SJCRH30 (cell line): ENCODE data around the gene FREM1. TPM values are rescaled to one million over a fixed set of nuclear protein-coding genes. Genes with fewer than 3 reads are reported as not detected.

Experiments
- DNase-seq, 2 experiments: peaks; one replicate each; pipeline ENCODE4 v3.0.0-alpha.2; 2015 to 2020
- H3K27ac ChIP-seq: fragments of 250-450 bp; sonication (Bioruptor Pico); 2 replicates; pipeline ENCODE4 v1.5.1; 2020; ENCODE audit warnings: mild to moderate bottlenecking, moderate library complexity
- H3K27me3 ChIP-seq: fragments of 250-450 bp; sonication (Bioruptor Pico); 2 replicates; pipeline ENCODE4 v1.5.1; 2020; ENCODE audit warnings: mild to moderate bottlenecking, moderate library complexity
- H3K36me3 ChIP-seq: fragments of 250-450 bp; sonication (Bioruptor Pico); 2 replicates; pipeline ENCODE4 v1.5.1; 2020; ENCODE audit warnings: mild to moderate bottlenecking, moderate library complexity
- H3K4me1 ChIP-seq: fragments of 250-450 bp; sonication (Bioruptor Pico); 2 replicates; pipeline ENCODE4 v1.5.1; 2020; ENCODE audit warnings: mild to moderate bottlenecking, moderate library complexity
- H3K4me3 ChIP-seq: fragments of 250-450 bp; sonication (Bioruptor Pico); 2 replicates; pipeline ENCODE4 v1.5.1; 2020; ENCODE audit warnings: mild to moderate bottlenecking, moderate library complexity
- H3K9me3 ChIP-seq: fragments of 250-450 bp; sonication (Bioruptor Pico); replicated peaks from 2 replicates; pipeline ENCODE4 v1.5.1; 2020; ENCODE audit warnings: mild to moderate bottlenecking, moderate library complexity
- total RNA-seq: library from RNA; depleted of rRNA; stranded (reverse); fragments of >200 nt; shearing (Covaris generic); gene quantifications from 2 replicates; pipeline ENCODE4 v1.2.3, GENCODE V29; 2014

Gene FREM1
- total RNA-seq, 1 experiment from 2014 or later = 12.4 TPM

GRCh38 chr9:14830057-14830456 is 80.2 kb downstream of the FREM1 start:
- no peaks in the 10 kb centered on the region for H3K9me3 ChIP-seq
- no peak overlapping the region for H3K27ac ChIP-seq
- H3K4me3 ChIP-seq = no peak overlapping the region
- no peaks in the 10 kb centered on the region for H3K27me3 ChIP-seq
- H3K4me1 ChIP-seq = no peaks in the 10 kb centered on the region
- no peak for DNase-seq
- no peaks in the 10 kb centered on the region for H3K36me3 ChIP-seq

DNA sequence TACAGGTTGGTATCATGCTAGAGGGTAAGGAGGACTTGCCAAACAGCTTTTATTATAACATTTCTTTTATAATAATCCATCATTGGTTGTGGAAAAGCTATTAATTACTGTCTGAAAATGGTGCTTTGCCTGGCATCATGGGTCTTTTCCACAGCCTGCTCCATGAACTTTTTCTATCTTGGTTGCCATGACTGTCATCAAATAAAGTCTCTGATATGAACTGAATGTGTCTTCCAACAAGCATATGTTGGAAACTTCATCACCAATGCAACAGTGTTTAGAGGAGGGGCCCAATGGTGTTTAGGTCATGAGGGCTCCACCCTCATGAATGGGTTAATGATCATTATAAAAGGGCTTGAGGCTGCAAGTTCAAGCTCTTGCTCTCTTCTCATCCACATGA is 81.0 kb downstream of the FREM1 start:
- no peaks in the 10 kb centered on the region for H3K9me3 ChIP-seq
- H3K4me3 ChIP-seq = no peak overlapping the region
- no peak overlapping the region for H3K27ac ChIP-seq
- no peaks in the 10 kb centered on the region for H3K4me1 ChIP-seq
- H3K36me3 ChIP-seq = 0 out of 2 replicates have a peak, but pooled peaks cover 2% of the 10 kb centered on the region
- no peaks in the 10 kb centered on the region for H3K27me3 ChIP-seq
- DNase-seq = no peak

- DNase-seq = no peak
- Histone ChIP-seq H3K27ac (no peak overlapping the region), H3K27me3 (no peaks in the 10 kb centered on the region), H3K4me3 (no peak overlapping the region), H3K36me3 (0 out of 2 replicates have a peak, but pooled peaks cover 2% of the 10 kb centered on the region), H3K4me1 (no peaks in the 10 kb centered on the region), H3K9me3 (no peaks in the 10 kb centered on the region)
Measured at GRCh38 chr9:14827805-14828204, 82.4 kb downstream of the FREM1 start.

GRCh38 chr9:14824481-14824880 is 85.7 kb downstream of the FREM1 start:
- Histone ChIP-seq H3K36me3 (0 out of 2 replicates have a peak, but pooled peaks cover 2% of the 10 kb centered on the region), H3K27me3 (no peaks in the 10 kb centered on the region), H3K4me1 (no peaks in the 10 kb centered on the region), H3K4me3 (no peak overlapping the region), H3K27ac (no peak overlapping the region), H3K9me3 (no peaks in the 10 kb centered on the region)
- no peak for DNase-seq

DNA sequence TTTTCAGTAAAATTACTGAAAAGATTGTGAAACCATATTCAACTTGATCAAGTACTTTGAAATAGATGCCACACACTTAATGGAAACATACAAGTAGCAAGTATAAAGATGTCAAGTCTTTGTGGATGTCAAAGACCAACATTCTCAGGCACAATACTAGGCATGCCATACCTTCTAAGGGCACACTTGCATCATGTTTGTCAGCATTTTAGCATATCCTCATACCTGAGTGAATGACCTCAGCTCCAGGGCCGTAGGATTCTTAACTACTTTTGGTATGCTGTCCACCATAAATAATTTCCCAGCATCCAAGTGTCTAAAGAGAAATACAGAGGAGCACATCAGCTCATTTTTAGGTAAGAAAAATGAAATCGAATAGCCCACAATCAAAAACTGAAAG is 86.4 kb downstream of the FREM1 start:
- Histone ChIP-seq H3K27ac (no peak overlapping the region), H3K9me3 (no peaks in the 10 kb centered on the region), H3K27me3 (no peaks in the 10 kb centered on the region), H3K36me3 (0 out of 2 replicates have a peak, but pooled peaks cover 2% of the 10 kb centered on the region), H3K4me1 (no peaks in the 10 kb centered on the region), H3K4me3 (no peak overlapping the region)
- DNase-seq = no peak

DNA sequence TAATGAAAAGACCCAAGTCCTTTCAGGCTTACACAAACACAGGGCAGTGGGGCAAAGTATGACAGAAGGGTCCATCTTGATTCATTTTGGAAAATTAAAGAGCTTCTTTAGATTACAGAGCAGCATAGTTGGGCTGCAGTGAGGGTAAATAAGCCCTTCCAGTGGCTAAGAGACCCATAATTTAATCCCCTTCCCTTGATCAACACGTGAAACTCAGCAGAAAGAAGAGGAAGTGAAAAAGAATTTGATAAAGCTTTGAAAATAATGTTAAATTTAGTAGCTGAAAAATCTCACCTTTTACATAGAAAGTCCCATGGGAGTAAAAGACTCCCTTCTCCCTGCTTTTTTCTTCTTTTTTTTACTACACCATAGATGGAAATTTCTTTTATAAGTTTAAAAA is 87.6 kb downstream of the FREM1 start:
- no peaks in the 10 kb centered on the region for H3K27me3 ChIP-seq
- H3K4me1 ChIP-seq = no peaks in the 10 kb centered on the region
- H3K27ac ChIP-seq = no peak overlapping the region
- H3K9me3 ChIP-seq = no peaks in the 10 kb centered on the region
- no peak for DNase-seq
- H3K36me3 ChIP-seq = peaks cover 2% of the 10 kb centered on the region; the same call in 1 of the 2 replicates
- no peak overlapping the region for H3K4me3 ChIP-seq

DNA sequence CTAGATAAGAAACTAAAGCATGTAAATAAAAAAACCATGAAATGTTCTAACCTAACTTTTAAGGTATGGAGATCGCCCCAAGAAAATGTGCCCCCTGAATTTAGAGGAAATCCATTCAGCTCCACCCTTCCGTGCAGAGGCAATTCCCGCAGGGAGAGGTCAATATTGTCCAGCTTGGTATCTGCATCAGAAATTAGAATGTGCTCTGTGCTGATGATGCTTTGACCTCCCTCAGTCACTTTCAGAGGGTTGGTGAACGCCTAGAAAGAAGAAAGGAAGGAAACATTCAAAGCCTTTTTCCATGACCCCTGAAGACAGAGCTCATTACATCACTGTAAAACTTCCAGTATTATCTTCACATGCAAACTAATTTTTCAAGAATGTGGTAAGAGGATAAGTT is 91.0 kb downstream of the FREM1 start:
- no peaks in the 10 kb centered on the region; the same call in 1 of the 2 replicates for H3K36me3 ChIP-seq
- DNase-seq = no peak
- no peaks in the 10 kb centered on the region for H3K4me1 ChIP-seq
- no peaks in the 10 kb centered on the region for H3K27me3 ChIP-seq
- H3K9me3 ChIP-seq = no peaks in the 10 kb centered on the region
- no peak overlapping the region for H3K4me3 ChIP-seq
- no peak overlapping the region for H3K27ac ChIP-seq

GRCh38 chr9:14814249-14814628 is 96.0 kb downstream of the FREM1 start:
- peaks cover 15% of the 10 kb centered on the region for H3K4me1 ChIP-seq
- H3K27me3 ChIP-seq = no peaks in the 10 kb centered on the region
- H3K4me3 ChIP-seq = no peak overlapping the region
- H3K27ac ChIP-seq = no peak overlapping the region; the same call in 1 of the 2 replicates
- no peaks in the 10 kb centered on the region for H3K9me3 ChIP-seq
- no peak for DNase-seq
- peaks cover 2% of the 10 kb centered on the region; the same call in 1 of the 2 replicates for H3K36me3 ChIP-seq

- Histone ChIP-seq H3K27ac (peak overlapping the region; percentile 79), H3K27me3 (no peaks in the 10 kb centered on the region), H3K4me1 (peaks cover 15% of the 10 kb centered on the region), H3K36me3 (peaks cover 2% of the 10 kb centered on the region; the same call in 1 of the 2 replicates), H3K9me3 (no peaks in the 10 kb centered on the region), H3K4me3 (peak overlapping the region; percentile 46)
- DNase-seq = peak; percentile 32 to 60
Measured at GRCh38 chr9:14813336-14814248, 96.6 kb downstream of the FREM1 start.

- Histone ChIP-seq H3K36me3 (0 out of 2 replicates have a peak, but pooled peaks cover 2% of the 10 kb centered on the region), H3K4me3 (peak overlapping the region; percentile 46; the same call in 1 of the 2 replicates), H3K9me3 (no peaks in the 10 kb centered on the region), H3K27me3 (no peaks in the 10 kb centered on the region), H3K27ac (peak overlapping the region; percentile 79), H3K4me1 (peaks cover 15% of the 10 kb centered on the region)
- DNase-seq = no peak
Measured at GRCh38 chr9:14812806-14813205, 97.4 kb downstream of the FREM1 start.

DNA sequence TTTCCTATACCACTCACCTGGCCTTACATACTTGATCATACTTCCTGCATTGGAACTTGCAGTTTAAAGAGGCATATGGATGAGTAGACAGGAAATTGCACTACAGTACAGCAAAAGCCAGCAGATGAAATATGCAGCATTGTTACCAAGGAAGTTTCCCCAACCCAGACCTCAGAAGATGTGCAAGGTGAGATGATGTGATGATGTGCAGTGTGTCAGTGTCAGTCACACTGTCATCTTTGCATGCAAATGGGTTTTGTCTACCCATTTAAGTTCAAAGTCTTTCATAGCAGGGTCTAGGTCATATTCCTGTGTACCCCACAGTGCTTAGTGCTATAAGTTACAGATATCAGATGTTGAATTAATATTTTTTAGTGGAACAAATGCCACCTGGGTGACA is 98.4 kb downstream of the FREM1 start:
- H3K27ac ChIP-seq = no peak overlapping the region
- no peaks in the 10 kb centered on the region for H3K27me3 ChIP-seq
- H3K9me3 ChIP-seq = no peaks in the 10 kb centered on the region

GRCh38 chr9:14806941-14807520 is 103.2 kb downstream of the FREM1 start:
- no peak overlapping the region for H3K4me3 ChIP-seq
- no peak overlapping the region for H3K27ac ChIP-seq
- H3K4me1 ChIP-seq = no peaks in the 10 kb centered on the region
- H3K27me3 ChIP-seq = no peaks in the 10 kb centered on the region
- no peak for DNase-seq
- H3K36me3 ChIP-seq = 0 out of 2 replicates have a peak, but pooled peaks cover 2% of the 10 kb centered on the region
- H3K9me3 ChIP-seq = no peaks in the 10 kb centered on the region

More for the DNA sequence above, 98.4 kb downstream of the FREM1 start:
- 0 out of 2 replicates have a peak, but pooled peaks cover 2% of the 10 kb centered on the region for H3K36me3 ChIP-seq
- H3K4me1 ChIP-seq = peaks cover 15% of the 10 kb centered on the region
- DNase-seq = no peak
- H3K4me3 ChIP-seq = no peak overlapping the region

GRCh38 chr9:14799030-14799429 is 111.2 kb downstream of the FREM1 start:
- no peak for DNase-seq

DNA sequence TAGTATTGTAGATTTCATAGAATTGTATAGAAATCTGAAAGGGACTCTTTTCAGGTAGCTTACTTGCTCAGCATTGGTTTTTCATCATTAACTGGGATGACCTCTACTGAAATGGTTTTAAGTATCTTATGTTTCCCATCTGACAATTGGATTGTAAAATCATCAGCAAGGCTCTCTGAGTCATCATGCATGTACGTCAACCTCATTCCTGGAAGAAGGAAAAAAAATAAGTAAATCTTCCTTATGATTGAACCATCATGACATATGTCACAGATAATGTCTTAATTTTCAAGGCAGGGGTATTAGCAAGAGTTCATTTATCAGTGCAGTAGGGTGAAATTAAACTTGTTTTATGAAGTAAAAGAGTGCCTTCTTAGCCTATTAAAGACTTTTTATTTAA is 112.8 kb downstream of the FREM1 start:
- no peak for DNase-seq
- H3K27me3 ChIP-seq = no peaks in the 10 kb centered on the region
- H3K9me3 ChIP-seq = no peaks in the 10 kb centered on the region
- no peaks in the 10 kb centered on the region; the same call in 1 of the 2 replicates for H3K36me3 ChIP-seq
- no peak overlapping the region for H3K27ac ChIP-seq
- H3K4me3 ChIP-seq = no peak overlapping the region
- 0 out of 2 replicates have a peak, but pooled peaks cover 3% of the 10 kb centered on the region for H3K4me1 ChIP-seq

More at GRCh38 chr9:14799030-14799429, 111.2 kb downstream of the FREM1 start:
- Histone ChIP-seq H3K36me3 (no peaks in the 10 kb centered on the region; the same call in 1 of the 2 replicates), H3K27me3 (no peaks in the 10 kb centered on the region), H3K4me3 (no peak overlapping the region), H3K9me3 (no peaks in the 10 kb centered on the region), H3K27ac (no peak overlapping the region), H3K4me1 (0 out of 2 replicates have a peak, but pooled peaks cover 3% of the 10 kb centered on the region)

DNA sequence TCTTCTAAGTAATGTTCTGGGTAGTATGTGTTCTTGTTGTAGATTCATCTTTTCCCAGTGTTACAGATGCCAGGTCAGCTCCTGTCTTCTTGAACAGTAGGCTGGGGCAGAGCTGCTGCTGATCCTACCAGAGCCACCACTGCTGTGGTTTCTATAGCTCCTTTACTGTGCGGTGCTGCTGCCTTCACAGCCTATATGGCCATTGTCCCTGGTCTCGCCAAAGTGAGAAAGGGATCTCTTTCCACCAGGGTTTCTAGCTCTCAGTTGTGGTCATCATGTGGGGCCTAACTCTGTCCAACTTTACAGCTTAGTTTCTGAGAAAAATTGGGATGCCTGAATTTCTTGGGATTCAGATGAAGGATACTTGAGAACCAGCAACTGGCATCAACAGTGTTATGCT is 116.8 kb downstream of the FREM1 start:
- Histone ChIP-seq H3K9me3 (no peaks in the 10 kb centered on the region), H3K27ac (no peak overlapping the region), H3K4me3 (no peak overlapping the region), H3K36me3 (no peaks in the 10 kb centered on the region; the same call in none of the 2 replicates), H3K4me1 (peaks cover 5% of the 10 kb centered on the region; the same call in 1 of the 2 replicates), H3K27me3 (no peaks in the 10 kb centered on the region)
- no peak for DNase-seq
